Stimulated activated CD4-positive, alpha-beta T cell treated with anti-CD3 and anti-CD28 coated beads, Interleukin-15, amount 100 ng/mL, for 1 hour (primary cell): ENCODE data around the gene BCKDK.
"Not testable (repeated sequence)": the region's sequence is repeated elsewhere in the genome, so short reads cannot be mapped to it uniquely, and the experiment has no call there.

ENCODE experiments used
- DNase-seq, 2 donors: peaks; one replicate each; pipeline ENCODE4 v3.0.0-alpha.2; 2020; ENCODE audit warnings: low read depth in 1 of 2, low spot score in 1 of 2

Gene BCKDK

GRCh38 chr16:31094424-31095120 lies 13.6 kb upstream of the BCKDK start, which contains the start of gene VKORC1:
VKORC1 (minus strand) TSS chr16:31094797; CDS start chr16:31094729, 68 bp downstream.
- peak; percentile 71 to 76 for DNase-seq

- DNase-seq, result no peak
Observed at GRCh38 chr16:31099860-31100638, 8.1 kb upstream of the BCKDK start.

- not testable (repeated sequence) for DNase-seq
Observed at GRCh38 chr16:31100876-31101641, 7.1 kb upstream of the BCKDK start.

- peak; percentile 55 to 69 for DNase-seq
Observed at GRCh38 chr16:31105677-31106213, 2.4 kb upstream of the BCKDK start.

DNA sequence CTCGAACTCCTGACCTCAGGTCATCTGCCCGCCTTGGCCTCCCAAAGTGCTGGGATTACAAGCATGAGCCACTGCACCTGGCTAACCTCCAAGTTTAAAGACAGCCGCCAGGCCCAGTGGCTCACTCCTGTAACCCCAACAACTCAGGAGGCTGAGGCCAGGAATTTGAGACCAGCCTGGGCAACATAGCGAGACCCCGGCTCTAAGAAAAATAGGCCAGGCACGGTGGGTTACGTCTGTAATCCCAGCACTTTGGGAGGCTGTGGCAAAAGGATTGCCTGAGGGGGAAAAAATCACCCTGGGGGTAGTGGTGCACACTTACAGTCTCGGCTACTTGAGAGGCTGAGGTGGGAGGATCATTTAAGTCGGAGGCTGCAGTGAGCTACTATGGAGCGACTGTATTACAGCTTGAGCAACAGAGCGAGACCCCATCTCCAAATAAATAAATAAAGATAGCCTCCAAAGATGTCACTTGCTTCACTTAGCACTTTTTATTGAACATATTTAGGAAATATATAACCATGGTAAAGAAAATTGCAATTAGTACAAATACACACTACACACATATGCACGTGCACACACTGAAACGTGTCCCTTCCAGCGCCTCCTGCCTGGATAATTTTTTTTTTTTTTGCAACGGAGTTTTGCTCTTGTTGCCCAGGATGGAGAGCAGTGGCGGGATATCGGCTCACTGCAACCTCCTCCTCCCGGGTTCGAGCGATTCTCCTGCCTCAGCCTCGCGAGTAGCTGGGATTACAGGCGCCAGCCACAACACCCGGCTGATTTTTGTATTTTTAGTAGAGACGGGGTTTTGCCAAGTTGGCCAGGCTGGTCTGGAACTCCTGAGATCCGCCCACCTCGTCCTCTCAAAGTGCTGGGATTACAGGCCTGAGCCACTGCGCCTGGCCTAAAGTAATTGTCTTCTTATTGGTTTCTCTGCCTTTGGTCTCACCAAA lies 1.4 kb upstream of the BCKDK start:
- DNase-seq, result no peak

- no peak for DNase-seq
Observed at GRCh38 chr16:31107465-31107867, 720 bp upstream of the BCKDK start.

DNA sequence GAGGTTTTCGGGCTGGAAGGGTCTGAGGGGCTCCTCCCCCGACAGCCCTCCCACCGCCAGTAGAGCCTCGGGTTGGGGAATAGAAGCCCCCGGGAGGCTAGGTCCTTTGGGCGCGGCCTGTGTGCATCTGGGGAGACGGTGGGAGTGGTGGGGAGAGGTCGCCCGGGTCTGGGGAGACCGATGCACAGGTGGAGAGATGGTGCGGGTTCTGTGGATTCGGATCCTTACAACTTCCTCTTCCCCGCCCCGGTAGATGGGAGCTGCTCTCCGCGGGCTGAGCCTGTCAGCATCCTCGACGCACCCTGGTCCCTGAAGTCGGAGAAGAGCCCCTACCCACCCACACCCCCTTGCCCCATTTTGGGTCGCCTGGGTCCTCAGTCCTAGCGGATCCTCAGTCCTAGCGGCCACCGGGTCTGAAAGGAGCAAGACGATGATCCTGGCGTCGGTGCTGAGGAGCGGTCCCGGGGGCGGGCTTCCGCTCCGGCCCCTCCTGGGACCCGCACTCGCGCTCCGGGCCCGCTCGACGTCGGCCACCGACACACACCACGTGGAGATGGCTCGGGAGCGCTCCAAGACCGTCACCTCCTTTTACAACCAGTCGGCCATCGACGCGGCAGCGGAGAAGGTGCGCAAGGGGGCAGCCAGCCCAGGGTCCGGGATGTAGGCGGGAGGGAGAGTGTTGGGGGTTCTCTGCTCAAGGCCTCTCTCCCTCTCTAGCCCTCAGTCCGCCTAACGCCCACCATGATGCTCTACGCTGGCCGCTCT lies 790 bp downstream of the BCKDK start:
- no peak for DNase-seq

DNA sequence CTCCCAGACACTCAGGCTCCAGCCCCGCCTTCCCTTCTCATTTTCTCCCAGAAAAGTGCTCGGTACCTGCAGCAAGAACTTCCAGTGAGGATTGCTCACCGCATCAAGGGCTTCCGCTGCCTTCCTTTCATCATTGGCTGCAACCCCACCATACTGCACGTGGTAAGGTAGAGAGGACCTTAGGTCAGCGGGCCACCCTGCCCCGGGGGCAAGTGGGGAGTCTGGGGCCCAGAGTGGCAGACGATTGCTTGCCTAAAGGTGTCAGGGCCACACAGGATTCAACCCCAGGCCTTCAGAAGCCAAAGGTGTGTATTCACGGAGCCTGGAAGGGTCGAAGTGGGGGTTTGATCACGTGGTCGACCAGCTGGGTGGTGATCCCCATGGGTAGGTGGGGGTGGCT lies 1.4 kb downstream of the BCKDK start:
- DNase-seq, result no peak

DNA sequence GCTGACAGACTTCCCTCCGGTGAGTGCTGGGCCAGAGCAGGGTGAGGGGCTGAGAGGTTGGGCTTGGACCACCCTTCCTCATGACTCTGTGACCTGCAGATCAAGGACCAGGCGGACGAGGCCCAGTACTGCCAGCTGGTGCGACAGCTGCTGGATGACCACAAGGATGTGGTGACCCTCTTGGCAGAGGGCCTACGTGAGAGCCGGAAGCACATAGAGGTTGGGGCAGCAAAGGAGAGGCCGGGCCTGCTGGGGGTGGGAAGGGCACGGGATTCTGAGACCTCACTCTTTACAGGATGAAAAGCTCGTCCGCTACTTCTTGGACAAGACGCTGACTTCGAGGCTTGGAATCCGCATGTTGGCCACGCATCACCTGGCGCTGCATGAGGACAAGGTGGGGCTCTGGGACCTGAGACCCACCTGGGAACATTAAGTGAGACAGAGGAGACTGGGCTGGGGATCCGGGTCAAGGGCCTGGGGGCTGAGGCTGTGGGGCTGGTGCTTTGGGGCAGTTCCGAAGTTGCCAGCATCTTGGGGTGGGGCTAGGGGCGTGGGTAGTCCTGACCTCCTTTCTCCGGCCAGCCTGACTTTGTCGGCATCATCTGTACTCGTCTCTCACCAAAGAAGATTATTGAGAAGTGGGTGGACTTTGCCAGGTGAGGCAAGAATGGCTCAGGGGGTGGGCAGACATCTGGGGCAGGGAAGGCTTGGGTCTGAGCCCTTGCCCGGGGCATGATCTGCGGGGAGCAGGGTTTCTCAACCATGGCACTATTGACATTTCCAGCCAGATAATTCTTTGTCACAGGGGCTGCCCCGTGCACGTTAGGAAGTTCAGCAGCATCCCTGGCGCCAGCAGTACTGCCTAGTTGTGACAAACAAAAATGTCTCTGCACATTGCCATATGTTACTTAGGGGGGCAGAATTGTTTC lies 2.2 kb downstream of the BCKDK start:
- no peak for DNase-seq

DNA sequence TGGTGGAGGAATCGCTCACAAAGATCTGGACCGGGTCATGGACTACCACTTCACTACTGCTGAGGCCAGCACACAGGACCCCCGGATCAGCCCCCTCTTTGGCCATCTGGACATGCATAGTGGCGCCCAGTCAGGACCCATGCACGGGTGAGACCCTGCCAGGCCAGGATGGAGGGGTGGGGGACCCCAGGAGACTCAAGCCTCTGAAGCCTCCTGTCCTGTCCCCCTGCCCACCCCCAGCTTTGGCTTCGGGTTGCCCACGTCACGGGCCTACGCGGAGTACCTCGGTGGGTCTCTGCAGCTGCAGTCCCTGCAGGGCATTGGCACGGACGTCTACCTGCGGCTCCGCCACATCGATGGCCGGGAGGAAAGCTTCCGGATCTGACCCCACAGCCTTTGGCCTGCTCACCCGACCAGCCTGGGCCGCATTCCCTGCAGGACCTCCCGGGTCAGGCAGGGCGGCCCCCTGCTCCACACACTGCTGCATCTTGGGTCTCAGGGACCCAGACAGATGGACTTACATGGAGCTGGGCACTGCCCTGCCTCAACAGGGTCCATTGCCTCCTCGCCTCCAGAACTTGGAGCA lies 3.8 kb downstream of the BCKDK start:
- DNase-seq, result no peak

- DNase-seq, result no peak
Observed at GRCh38 chr16:31112711-31113110, 4.5 kb downstream of the BCKDK start.

- no peak for DNase-seq
Observed at GRCh38 chr16:31113121-31114120, 5.2 kb downstream of the BCKDK start.

- DNase-seq, result no peak
Observed at GRCh38 chr16:31114468-31114867, 6.3 kb downstream of the BCKDK start.

DNA sequence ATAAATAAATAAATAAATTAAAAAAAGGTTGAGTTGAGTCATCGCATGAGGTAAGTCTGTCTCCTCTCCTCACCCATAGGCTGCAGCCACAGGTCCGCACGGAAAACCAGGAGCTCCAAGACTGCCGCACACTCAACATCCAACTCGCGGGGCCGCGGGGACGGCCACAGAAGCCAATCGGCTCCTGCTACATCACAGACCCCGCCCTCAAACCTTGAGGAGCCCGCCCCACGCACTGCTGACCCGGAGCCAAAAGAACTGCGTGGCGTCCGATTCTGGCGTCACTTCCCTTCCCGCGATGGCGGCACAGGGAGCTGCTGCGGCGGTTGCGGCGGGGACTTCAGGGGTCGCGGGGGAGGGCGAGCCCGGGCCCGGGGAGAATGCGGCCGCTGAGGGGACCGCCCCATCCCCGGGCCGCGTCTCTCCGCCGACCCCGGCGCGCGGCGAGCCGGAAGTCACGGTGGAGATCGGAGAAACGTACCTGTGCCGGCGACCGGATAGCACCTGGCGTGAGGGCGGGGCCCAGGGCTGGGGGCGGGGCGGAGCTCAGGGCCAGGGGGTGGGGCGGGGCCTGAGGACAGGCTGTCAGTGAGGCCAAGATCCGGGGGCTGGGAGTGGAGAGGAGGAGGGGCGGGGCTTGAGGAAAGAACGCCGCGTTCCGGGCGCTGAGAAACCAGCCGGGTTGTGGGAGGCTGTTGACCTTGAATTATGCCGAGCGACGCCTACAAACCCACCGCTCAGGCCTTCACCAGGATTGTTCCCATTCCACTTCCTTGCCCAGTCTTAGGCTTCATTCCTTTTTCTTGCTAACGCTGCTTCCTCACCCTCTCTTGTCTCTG lies 9.4 kb downstream of the BCKDK start, which contains the start of gene KAT8:
KAT8 (plus strand) TSS at position 281 of the 839 bp plus-strand sequence; CDS start at position 299, 18 bp downstream.
- DNase-seq, result peak; percentile 92

- DNase-seq, result no peak
Observed at GRCh38 chr16:31118223-31119155, 10.3 kb downstream of the BCKDK start.
